PC-9 (cell line): ENCODE measurements around the gene ADRA2B. TPM values are rescaled to one million over a fixed set of nuclear protein-coding genes. Genes with fewer than 3 reads are reported as not detected.

ENCODE experiments used
- BruUV-seq: library from RNA; stranded (reverse); fragments of 400-500 nt; replicated peaks from 2 replicates; lab custom pipeline; 2021; lab: Mats Ljungman, UMichigan
- CTCF ChIA-PET: fragments of 300-600 bp; sonication (Branson Sonifier 250); formaldehyde crosslinking; loops from one replicate; lab custom pipeline; 2022; ENCODE audit warnings: antibody characterized with exemption; lab: Charles Lee
- POLR2A ChIA-PET: fragments of 300-600 bp; sonication (Branson Sonifier 250); formaldehyde crosslinking; loops from one replicate; lab custom pipeline; 2022; ENCODE audit warnings: antibody characterized with exemption; ENCODE audit not compliant: unreplicated experiment; lab: Charles Lee
- DNase-seq, 2 experiments: peaks; one replicate each; pipeline versions ENCODE4 v3.0.0 to v3.0.0-alpha.2; 2015 to 2022; ENCODE audit warnings: mixed read lengths in 1 of 2
- H2AFZ ChIP-seq: fragments of 200-600 bp; sonication (generic); 2 replicates; pipeline ENCODE4 v1.8.1; 2017; ENCODE audit warnings: antibody characterized with exemption
- H3F3A ChIP-seq: fragments of 200-600 bp; sonication (generic); 2 replicates; pipeline ENCODE4 v1.8.1; 2017; ENCODE audit warnings: antibody characterized with exemption, mild to moderate bottlenecking, low read depth; ENCODE audit not compliant: insufficient read depth
- H3K27ac ChIP-seq: fragments of 200-600 bp; sonication (generic); 2 replicates; pipeline ENCODE4 v1.6.1; 2016; ENCODE audit warnings: mixed run types
- H3K27me3 ChIP-seq: fragments of 200-600 bp; sonication (generic); 2 replicates; pipeline ENCODE4 v1.6.1; 2016; ENCODE audit warnings: low read depth, mixed run types; ENCODE audit not compliant: insufficient read depth
- H3K36me3 ChIP-seq: fragments of 200-600 bp; sonication (generic); 2 replicates; pipeline ENCODE4 v1.6.1; 2016; ENCODE audit warnings: low read depth, mixed run types
- H3K4me1 ChIP-seq: fragments of 200-600 bp; sonication (generic); replicated peaks from 2 replicates; pipeline ENCODE4 v1.6.1; 2016; ENCODE audit warnings: mixed run types; ENCODE audit not compliant: insufficient read depth
- H3K4me2 ChIP-seq: fragments of 200-600 bp; sonication (generic); 2 replicates; pipeline ENCODE4 v1.6.1; 2017; ENCODE audit warnings: mixed run types
- H3K4me3 ChIP-seq: fragments of 200-600 bp; sonication (generic); 2 replicates; pipeline ENCODE4 v1.6.1; 2016; ENCODE audit warnings: mixed run types
- H3K79me2 ChIP-seq: fragments of 200-600 bp; sonication (generic); 2 replicates; pipeline ENCODE4 v1.6.1; 2017; ENCODE audit warnings: low read depth, mixed run types
- H3K9me2 ChIP-seq: fragments of 200-600 bp; sonication (generic); 2 replicates; pipeline ENCODE4 v1.8.1; 2017; ENCODE audit warnings: mild to moderate bottlenecking; ENCODE audit not compliant: insufficient read depth
- H3K9me3 ChIP-seq: fragments of 200-600 bp; sonication (generic); 2 replicates; pipeline ENCODE4 v1.8.1; 2016; ENCODE audit warnings: low read depth; ENCODE audit not compliant: insufficient read depth
- H4K20me1 ChIP-seq: fragments of 200-600 bp; sonication (generic); 2 replicates; pipeline ENCODE4 v1.8.1; 2017; ENCODE audit not compliant: insufficient read depth
- EZH2 ChIP-seq: fragments of 200-600 bp; sonication (generic); IDR thresholded peaks from 2 replicates; pipeline ENCODE4 v1.8.0; 2017; ENCODE audit warnings: antibody characterized with exemption, low read depth
- intact Hi-C: fragments of 100-400 bp; cut with micrococcal nuclease; formaldehyde crosslinking; loops from one replicate; pipeline ENCODE4 v1.10.0; 2022; ENCODE audit not compliant: unreplicated experiment
- total RNA-seq: library from RNA; stranded (reverse); gene quantifications from 2 replicates; pipeline ENCODE4 v1.2.3, GENCODE V29; 2021
- TF ChIP-seq, protein P1 (sequence below): fragments of 200-600 bp; sonication (generic); conservative IDR thresholded peaks from 2 replicates; pipeline ENCODE4 v1.6.1; 2017; ENCODE audit warnings: mixed run types, antibody characterized with exemption, mild to moderate bottlenecking, moderate library complexity

Gene ADRA2B
- total RNA-seq, 1 experiment from 2014 or later, result 0.26 TPM

DNA sequence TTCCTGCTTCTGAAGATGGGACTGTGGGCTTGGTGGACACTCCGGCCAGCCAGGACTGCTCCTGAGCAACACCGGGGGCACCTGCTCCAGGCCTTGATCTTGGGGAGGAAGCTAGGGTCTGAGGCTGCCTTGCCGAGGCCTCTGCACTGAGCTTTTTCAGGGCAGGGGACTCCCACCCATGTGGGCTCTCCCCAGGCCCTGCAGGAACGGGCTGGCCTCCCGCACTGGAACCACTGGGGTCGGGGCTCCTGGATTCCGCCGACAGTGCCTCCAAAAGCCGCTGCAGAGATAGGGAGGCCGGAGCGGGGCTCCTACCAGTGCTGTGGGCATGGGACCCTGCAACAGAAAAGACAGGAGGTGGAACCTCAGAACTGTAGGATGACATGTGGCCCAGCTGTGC lies 7.6 kb upstream of the ADRA2B start:
- no peak for DNase-seq
- H3K27me3 ChIP-seq, result peaks cover 75% of the 10 kb centered on the region
- no TSS peak for BruUV-seq
- no peak overlapping the region for H3K4me2 ChIP-seq
- no peaks in the 10 kb centered on the region for H3K36me3 ChIP-seq
- H3K4me3 ChIP-seq, result no peak overlapping the region
- no peaks in the 10 kb centered on the region for H4K20me1 ChIP-seq
- H2AFZ ChIP-seq, result no peak overlapping the region
- intact Hi-C loops, result no loop called here
- no peaks in the 10 kb centered on the region for H3K79me2 ChIP-seq
- no peak overlapping the region for H3K27ac ChIP-seq
- CTCF ChIA-PET, result no interaction called here
- H3K9me3 ChIP-seq, result no peaks in the 10 kb centered on the region
- TF ChIP-seq EZH2, result no peak
- TF ChIP-seq, protein P1, sequence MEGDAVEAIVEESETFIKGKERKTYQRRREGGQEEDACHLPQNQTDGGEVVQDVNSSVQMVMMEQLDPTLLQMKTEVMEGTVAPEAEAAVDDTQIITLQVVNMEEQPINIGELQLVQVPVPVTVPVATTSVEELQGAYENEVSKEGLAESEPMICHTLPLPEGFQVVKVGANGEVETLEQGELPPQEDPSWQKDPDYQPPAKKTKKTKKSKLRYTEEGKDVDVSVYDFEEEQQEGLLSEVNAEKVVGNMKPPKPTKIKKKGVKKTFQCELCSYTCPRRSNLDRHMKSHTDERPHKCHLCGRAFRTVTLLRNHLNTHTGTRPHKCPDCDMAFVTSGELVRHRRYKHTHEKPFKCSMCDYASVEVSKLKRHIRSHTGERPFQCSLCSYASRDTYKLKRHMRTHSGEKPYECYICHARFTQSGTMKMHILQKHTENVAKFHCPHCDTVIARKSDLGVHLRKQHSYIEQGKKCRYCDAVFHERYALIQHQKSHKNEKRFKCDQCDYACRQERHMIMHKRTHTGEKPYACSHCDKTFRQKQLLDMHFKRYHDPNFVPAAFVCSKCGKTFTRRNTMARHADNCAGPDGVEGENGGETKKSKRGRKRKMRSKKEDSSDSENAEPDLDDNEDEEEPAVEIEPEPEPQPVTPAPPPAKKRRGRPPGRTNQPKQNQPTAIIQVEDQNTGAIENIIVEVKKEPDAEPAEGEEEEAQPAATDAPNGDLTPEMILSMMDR, result no peak
- H3F3A ChIP-seq, result no peaks in the 10 kb centered on the region
- POLR2A ChIA-PET, result no interaction called here
- no peaks in the 10 kb centered on the region for H3K9me2 ChIP-seq
- no peaks in the 10 kb centered on the region for H3K4me1 ChIP-seq

DNA sequence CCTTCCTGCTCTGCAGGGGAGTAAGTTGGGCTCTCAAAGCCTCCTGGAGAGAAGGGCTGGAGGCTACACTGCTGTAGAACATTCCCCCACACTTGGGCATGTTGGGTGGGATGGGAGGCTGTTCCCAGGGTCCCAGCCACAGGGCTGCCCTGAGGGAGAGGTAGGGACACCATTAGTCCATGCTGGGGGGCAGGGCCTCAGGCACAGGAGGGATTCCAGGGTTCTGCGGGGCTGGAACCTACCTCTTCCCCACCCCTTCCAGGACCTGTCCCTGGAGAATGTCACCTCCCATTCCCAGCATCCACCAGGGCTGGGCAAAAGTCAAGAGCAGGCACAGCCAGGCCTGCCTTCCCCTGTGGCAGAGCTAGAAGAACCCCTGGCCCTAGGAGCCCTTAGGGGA lies 6.9 kb upstream of the ADRA2B start:
- no peak for TF ChIP-seq EZH2
- TF ChIP-seq, protein P1, result no peak
- H3K4me3 ChIP-seq, result no peak overlapping the region
- BruUV-seq, result no TSS peak
- no peaks in the 10 kb centered on the region for H3K4me1 ChIP-seq
- H3K27me3 ChIP-seq, result peaks cover 82% of the 10 kb centered on the region
- no peaks in the 10 kb centered on the region for H3F3A ChIP-seq
- no peak overlapping the region for H3K27ac ChIP-seq
- intact Hi-C loops, result no loop called here
- no peaks in the 10 kb centered on the region for H3K9me2 ChIP-seq
- H2AFZ ChIP-seq, result no peak overlapping the region
- H3K79me2 ChIP-seq, result no peaks in the 10 kb centered on the region
- H4K20me1 ChIP-seq, result no peaks in the 10 kb centered on the region
- no peak for DNase-seq
- ChIA-PET POLR2A (no interaction called here), CTCF (no interaction called here)
- no peaks in the 10 kb centered on the region for H3K36me3 ChIP-seq
- H3K9me3 ChIP-seq, result no peaks in the 10 kb centered on the region
- H3K4me2 ChIP-seq, result no peak overlapping the region

DNA sequence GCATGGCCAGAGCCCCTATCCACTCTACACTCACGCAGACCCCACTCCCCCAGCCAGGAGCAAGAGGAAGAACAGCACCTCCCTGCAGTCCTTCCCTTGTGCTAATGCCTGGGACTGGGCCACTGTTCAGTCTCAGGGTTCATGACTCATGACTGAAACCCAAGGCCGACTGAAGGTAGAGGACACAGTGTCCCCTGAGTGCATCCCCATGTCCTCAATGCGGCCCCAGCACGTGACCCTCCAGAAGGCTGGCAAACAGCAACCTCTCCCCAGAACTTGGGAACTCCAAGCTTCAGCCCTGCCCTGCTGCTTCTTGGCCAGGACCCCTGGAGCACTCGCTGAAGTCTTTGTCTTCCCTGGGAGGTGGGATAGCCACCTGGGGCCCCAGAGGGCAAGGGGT lies 6.0 kb upstream of the ADRA2B start:
- Histone ChIP-seq H3K9me3 (no peaks in the 10 kb centered on the region), H3K79me2 (no peaks in the 10 kb centered on the region), H3K36me3 (no peaks in the 10 kb centered on the region), H3F3A (no peaks in the 10 kb centered on the region), H3K9me2 (no peaks in the 10 kb centered on the region), H3K4me3 (no peak overlapping the region), H3K27me3 (peaks cover 91% of the 10 kb centered on the region), H3K4me2 (no peak overlapping the region), H4K20me1 (no peaks in the 10 kb centered on the region), H3K27ac (no peak overlapping the region), H2AFZ (no peak overlapping the region), H3K4me1 (peaks cover 2% of the 10 kb centered on the region; the same call in 1 of the 2 replicates)
- intact Hi-C loops, result no loop called here
- TF ChIP-seq, protein P1, result no peak
- TF ChIP-seq EZH2, result no peak
- CTCF ChIA-PET, result no interaction called here
- POLR2A ChIA-PET, result no interaction called here
- BruUV-seq, result no TSS peak
- DNase-seq, result no peak
